ENCODE results near the gene CAMK4.

GRCh38 chr5:111394586-111394985 is 170.4 kb downstream of the CAMK4 start:
- TF ChIP-seq CTCF (IDR thresholded peaks at IDR 0.05) (no peak), POLR2A (IDR thresholded peaks at IDR 0.05) (no peak)
